GM12873 (cell line): ENCODE data around the gene TGFB1.

ENCODE experiments used
- CTCF ChIP-seq: IDR thresholded peaks from 2 replicates; pipeline ENCODE4 v1.5.1; 2012; ENCODE audit warnings: low read depth, mild to moderate bottlenecking, moderate library complexity, low read length, control low read depth; ENCODE audit not compliant: insufficient read depth; ENCODE audit errors: missing control alignments

The TGFB1 gene

GRCh38 chr19:41307090-41307875 lies 46.4 kb downstream of the TGFB1 start:
- no peak for TF ChIP-seq CTCF

GRCh38 chr19:41305927-41306793 lies 47.6 kb downstream of the TGFB1 start:
- no peak for TF ChIP-seq CTCF

- no peak for TF ChIP-seq CTCF
Measured at GRCh38 chr19:41304706-41305483, 48.8 kb downstream of the TGFB1 start.

- no peak for TF ChIP-seq CTCF
Measured at GRCh38 chr19:41303954-41304353, 49.8 kb downstream of the TGFB1 start.

- TF ChIP-seq CTCF, result no peak
Measured at GRCh38 chr19:41302624-41303351, 50.9 kb downstream of the TGFB1 start.

GRCh38 chr19:41300555-41300954 lies 53.2 kb downstream of the TGFB1 start:
- no peak for TF ChIP-seq CTCF
